ENCODE results near the gene SPEN.

- TF ChIP-seq CTCF (IDR thresholded peaks at IDR 0.05): no peak
- TF ChIP-seq POLR2A (IDR thresholded peaks at IDR 0.05): no peak
Observed at GRCh38 chr1:15947382-15948090, 100.0 kb downstream of the SPEN start.
